Neutrophil (primary cell): ENCODE measurements around the gene HRH2.

Source experiments
- H3K27ac ChIP-seq: fragments of 200-600 bp; sonication (generic); 2 replicates; pipeline ENCODE4 v1.5.1; 2016; ENCODE audit warnings: mild to moderate bottlenecking, moderate library complexity
- H3K27me3 ChIP-seq: fragments of 200-600 bp; sonication (generic); 2 replicates; pipeline ENCODE4 v1.6.0; 2016; ENCODE audit warnings: mild to moderate bottlenecking
- H3K36me3 ChIP-seq: fragments of 200-600 bp; sonication (generic); 2 replicates; pipeline ENCODE4 v1.5.1; 2017
- H3K4me1 ChIP-seq, 2 experiments: fragments of 200-600 bp in 1 of 2; sonication (generic) in 1 of 2; 1 replicate in 1 of 2; 2 replicates in 1 of 2; pipeline versions ENCODE4 v1.5.1 to v1.6.1; 2013 to 2016; ENCODE audit warnings: low read depth in 1 of 2, low read length in 1 of 2, mild to moderate bottlenecking in 1 of 2, moderate library complexity in 1 of 2; ENCODE audit not compliant: control insufficient read depth in 1 of 2, insufficient read depth in 1 of 2
- H3K4me3 ChIP-seq, 2 experiments: fragments of 200-600 bp in 1 of 2; sonication (generic) in 1 of 2; 1 replicate in 1 of 2; 2 replicates in 1 of 2; pipeline ENCODE4 v1.5.1; 2013 to 2016; ENCODE audit warnings: low read depth in 1 of 2, low read length in 1 of 2, mild to moderate bottlenecking in 1 of 2, moderate library complexity in 1 of 2
- H3K9me3 ChIP-seq: fragments of 200-600 bp; sonication (generic); 2 replicates; pipeline ENCODE4 v1.5.1; 2016
- CTCF ChIP-seq: fragments of 200-600 bp; sonication (generic); IDR thresholded peaks from 2 replicates; pipeline ENCODE4 v1.5.1; 2016; ENCODE audit warnings: antibody characterized with exemption

HRH2 gene

GRCh38 chr5:175629793-175630192 is 28.1 kb upstream of the HRH2 start:
- no peaks in the 10 kb centered on the region for H3K36me3 ChIP-seq
- peaks cover 5 to 8% of the 10 kb centered on the region in 2 experiments for H3K4me1 ChIP-seq
- H3K27ac ChIP-seq: no peak overlapping the region
- TF ChIP-seq CTCF: no peak
- H3K27me3 ChIP-seq: no peaks in the 10 kb centered on the region
- no peak overlapping the region for H3K4me3 ChIP-seq
- no peaks in the 10 kb centered on the region for H3K9me3 ChIP-seq

- H3K4me1 ChIP-seq: peaks cover 51 to 53% of the 10 kb centered on the region in 2 experiments
- H3K4me3 ChIP-seq: no peak overlapping the region
- H3K27ac ChIP-seq: no peak overlapping the region
- no peak for TF ChIP-seq CTCF
- no peaks in the 10 kb centered on the region for H3K27me3 ChIP-seq
- no peaks in the 10 kb centered on the region for H3K9me3 ChIP-seq
- H3K36me3 ChIP-seq: no peaks in the 10 kb centered on the region
Observed at GRCh38 chr5:175635854-175636584, 21.9 kb upstream of the HRH2 start.

GRCh38 chr5:175638305-175638704 is 19.6 kb upstream of the HRH2 start:
- no peaks in the 10 kb centered on the region for H3K9me3 ChIP-seq
- peak overlapping the region; percentile 83 for H3K27ac ChIP-seq
- peaks cover 46% of the 10 kb centered on the region in 2 experiments for H3K4me1 ChIP-seq
- H3K36me3 ChIP-seq: no peaks in the 10 kb centered on the region
- no peaks in the 10 kb centered on the region for H3K27me3 ChIP-seq
- no peak for TF ChIP-seq CTCF
- H3K4me3 ChIP-seq: peak overlapping the region; percentile 12 to 29

GRCh38 chr5:175640106-175640775 is 17.6 kb upstream of the HRH2 start:
- no peak for TF ChIP-seq CTCF
- Histone ChIP-seq H3K27ac (peak overlapping the region; percentile 83), H3K4me3 (peak overlapping the region in 1 of 2 experiments; percentile 0), H3K4me1 (peaks cover 45 to 46% of the 10 kb centered on the region in 2 experiments), H3K27me3 (no peaks in the 10 kb centered on the region), H3K36me3 (no peaks in the 10 kb centered on the region), H3K9me3 (no peaks in the 10 kb centered on the region)

- Histone ChIP-seq H3K27ac (no peak overlapping the region), H3K4me3 (no peak overlapping the region), H3K36me3 (no peaks in the 10 kb centered on the region), H3K4me1 (peaks cover 29 to 30% of the 10 kb centered on the region in 2 experiments), H3K9me3 (no peaks in the 10 kb centered on the region), H3K27me3 (no peaks in the 10 kb centered on the region)
- TF ChIP-seq CTCF: no peak
Observed at GRCh38 chr5:175642998-175643397, 14.9 kb upstream of the HRH2 start.
